NCI-H1694 (cell line): ENCODE data around the gene ROS1.
"Not testable (repeated sequence)": the region's sequence is repeated elsewhere in the genome, so short reads cannot be mapped to it uniquely, and the experiment has no call there.

Experiments
- DNase-seq: peaks from one replicate; lab custom pipeline; 2025; lab: John Stamatoyannopoulos, UW

Gene ROS1

GRCh38 chr6:117266257-117267053 lies 159.3 kb downstream of the ROS1 start:
- no peak for DNase-seq

- DNase-seq = no peak
Measured at GRCh38 chr6:117265410-117266256, 160.1 kb downstream of the ROS1 start, which contains the start of gene VGLL2. TSS of gene VGLL2 (plus strand) at chr6:117265558. CDS start at chr6:117265764, 206 bp downstream.

- DNase-seq = no peak
Measured at GRCh38 chr6:117264692-117265409, 160.9 kb downstream of the ROS1 start.

GRCh38 chr6:117264369-117264691 lies 161.4 kb downstream of the ROS1 start:
- no peak for DNase-seq

GRCh38 chr6:117263353-117263927 lies 162.3 kb downstream of the ROS1 start:
- no peak for DNase-seq

GRCh38 chr6:117262799-117263198 lies 162.9 kb downstream of the ROS1 start:
- DNase-seq = no peak

GRCh38 chr6:117253785-117254184 lies 172.0 kb downstream of the ROS1 start:
- DNase-seq = no peak

- DNase-seq = not testable (repeated sequence)
Measured at GRCh38 chr6:117244979-117245378, 180.8 kb downstream of the ROS1 start.

GRCh38 chr6:117244571-117244970 lies 181.2 kb downstream of the ROS1 start:
- DNase-seq = not testable (repeated sequence)
